Jurkat, Clone E6-1 (cell line): ENCODE results near the gene NDUFB10.
A peak's percentile ranks its signal among the peaks of the same experiment; 100 is the strongest.

Experiments
- DNase-seq: peaks from one replicate; pipeline ENCODE4 v3.0.0-alpha.2; 2011; ENCODE audit warnings: low read depth, low spot score
- H3K4me3 ChIP-seq: 2 replicates; pipeline ENCODE4 v1.5.1; 2011; ENCODE audit warnings: mild to moderate bottlenecking, low read length, control low read depth, moderate library complexity

NDUFB10 gene

GRCh38 chr16:1979271-1980029 lies 20.1 kb downstream of the NDUFB10 start:
- H3K4me3 ChIP-seq = no peak overlapping the region
- no peak for DNase-seq

DNA sequence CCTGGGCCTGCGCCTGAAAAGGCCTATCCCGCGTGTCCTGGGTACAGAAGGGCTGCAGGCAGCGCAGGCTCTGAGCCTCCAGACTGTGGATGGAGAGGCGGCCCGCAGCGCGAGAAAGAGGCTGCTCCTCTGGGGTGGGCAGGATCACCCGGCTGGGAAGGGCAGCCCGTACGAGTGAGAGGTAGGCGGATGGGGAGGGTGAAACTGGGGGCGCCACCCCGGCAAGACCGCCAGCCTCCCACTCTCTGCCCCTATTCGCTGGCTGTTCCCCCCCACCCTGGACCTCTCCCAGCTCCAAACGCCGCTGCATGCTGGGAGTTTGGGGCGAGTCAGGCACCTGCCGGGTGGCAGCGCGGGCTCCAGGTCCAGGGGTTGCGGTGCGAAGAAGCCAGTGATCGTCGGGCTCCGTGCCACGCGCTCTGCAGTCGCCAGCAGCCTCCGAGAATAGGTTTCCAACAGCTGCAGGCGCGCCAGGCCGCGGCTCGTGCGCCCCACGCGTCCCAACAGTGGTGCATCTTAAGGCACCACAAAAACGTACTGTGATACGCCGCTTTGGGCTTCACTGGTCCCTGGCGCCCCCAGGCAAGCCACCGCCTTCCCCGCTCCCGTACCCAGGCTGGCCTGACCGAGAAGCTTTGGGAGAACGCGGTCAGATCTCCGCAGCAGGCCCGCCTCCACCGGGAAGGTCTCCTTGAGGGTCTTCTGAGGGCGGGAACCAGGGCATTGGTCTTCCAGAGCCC lies 20.9 kb downstream of the NDUFB10 start:
- no peak overlapping the region for H3K4me3 ChIP-seq
- no peak for DNase-seq

- no peak for DNase-seq
- no peak overlapping the region for H3K4me3 ChIP-seq
Observed at GRCh38 chr16:1980770-1981087, 21.4 kb downstream of the NDUFB10 start.

GRCh38 chr16:1981398-1981836 lies 22.1 kb downstream of the NDUFB10 start, which contains the start of gene NOXO1:
NOXO1 (minus strand) TSS chr16:1981469; CDS start chr16:1981179, 290 bp downstream.
- H3K4me3 ChIP-seq = no peak within 1 kb of the TSS
- DNase-seq = no peak

DNA sequence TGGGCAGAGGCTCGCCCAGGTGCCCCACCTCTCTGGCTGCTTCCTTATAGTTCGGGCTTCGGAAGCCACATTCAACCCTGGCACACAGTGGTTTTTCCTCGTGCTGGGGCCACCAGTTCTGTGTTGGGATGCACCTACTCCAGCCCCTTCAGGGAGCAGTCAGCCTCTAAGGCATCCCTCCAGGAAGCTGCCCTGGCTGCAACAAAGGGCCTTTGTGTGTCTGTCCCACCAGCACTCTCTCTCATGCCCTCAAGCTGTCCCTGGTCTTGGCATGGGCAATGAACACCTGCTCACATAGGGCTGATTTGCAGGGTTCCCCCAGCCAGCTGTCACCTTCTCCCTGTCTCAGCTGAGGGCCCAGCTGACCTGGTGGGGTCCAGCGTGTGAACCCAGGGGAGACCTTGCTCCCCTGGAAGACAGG lies 22.7 kb downstream of the NDUFB10 start:
- H3K4me3 ChIP-seq = no peak overlapping the region

GRCh38 chr16:1982991-1983543 lies 23.7 kb downstream of the NDUFB10 start:
- peak overlapping the region; percentile 66 for H3K4me3 ChIP-seq

More for the DNA sequence above, 22.7 kb downstream of the NDUFB10 start:
- DNase-seq = no peak

DNA sequence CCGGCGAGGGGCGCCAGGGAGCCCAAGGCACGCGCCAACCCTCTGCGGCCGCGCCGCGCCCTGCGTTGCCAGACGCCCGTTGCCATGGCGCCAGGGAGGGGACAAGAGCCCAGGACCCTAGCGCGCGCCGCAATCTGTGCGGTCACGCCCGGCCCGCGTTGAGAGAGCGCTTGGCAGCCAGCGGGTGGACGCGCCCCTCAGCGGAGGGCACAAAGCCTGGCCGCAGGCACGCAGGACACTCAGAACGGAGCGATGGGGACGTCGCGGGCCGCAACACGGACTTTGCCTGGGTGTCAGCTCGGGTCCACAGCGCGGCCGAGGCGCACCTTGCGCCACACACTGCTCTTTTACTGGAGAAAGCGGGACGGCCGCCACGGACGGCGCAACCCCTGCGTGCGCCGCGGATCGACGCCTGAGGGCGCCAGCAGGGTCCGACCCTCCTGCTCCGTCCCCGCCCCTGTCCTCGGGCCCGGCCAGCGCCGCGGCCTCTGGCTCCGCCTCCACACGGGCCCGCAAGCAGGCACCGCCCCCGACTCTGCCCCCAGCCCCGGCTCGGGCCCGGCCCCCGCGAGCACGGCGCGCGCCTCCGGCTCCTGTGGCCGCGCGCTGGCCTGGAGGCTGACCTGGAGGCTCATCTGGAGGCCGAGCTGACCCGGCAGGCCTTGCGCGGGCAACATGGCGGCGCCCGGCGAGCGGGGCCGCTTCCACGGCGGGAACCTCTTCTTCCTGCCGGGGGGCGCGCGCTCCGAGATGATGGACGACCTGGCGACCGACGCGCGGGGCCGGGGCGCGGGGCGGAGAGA lies 24.4 kb downstream of the NDUFB10 start, which contains the start of gene GFER:
Gene GFER (plus strand): TSS at position 650 of the 803 bp plus-strand sequence. CDS start 26 bp downstream, at position 676.
- peak within 1 kb of the TSS; percentile 66 for H3K4me3 ChIP-seq

More at GRCh38 chr16:1982991-1983543, 23.7 kb downstream of the NDUFB10 start:
- DNase-seq = no peak

GRCh38 chr16:1984347-1985225 lies 25.2 kb downstream of the NDUFB10 start:
- no peak for DNase-seq
- peak overlapping the region; percentile 66 for H3K4me3 ChIP-seq

More for the DNA sequence above, 24.4 kb downstream of the NDUFB10 start, which contains the start of gene GFER:
- peak; percentile 35 for DNase-seq

GRCh38 chr16:1985466-1986150 lies 26.3 kb downstream of the NDUFB10 start:
- DNase-seq = no peak
- H3K4me3 ChIP-seq = no peak overlapping the region

DNA sequence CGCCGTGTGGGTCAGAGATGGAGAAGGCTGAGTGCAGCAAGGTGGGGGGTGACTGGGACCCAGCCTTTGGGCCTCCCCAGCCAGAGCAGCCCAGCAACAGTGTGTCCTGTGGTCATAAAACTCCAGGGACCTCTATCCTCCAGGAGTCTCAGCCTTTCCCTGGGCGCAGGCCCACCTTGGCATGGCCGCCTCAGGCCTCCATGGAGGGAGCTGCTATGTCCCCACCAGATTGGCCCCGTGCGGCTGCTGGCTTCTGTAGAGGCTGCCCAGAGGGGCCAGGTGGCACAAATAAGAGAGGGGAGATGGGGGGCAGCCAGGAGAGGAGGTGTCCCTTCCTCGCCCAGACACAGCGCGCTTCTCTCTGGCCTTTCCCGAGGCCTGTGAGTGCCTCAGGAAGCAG lies 27.9 kb downstream of the NDUFB10 start:
- H3K4me3 ChIP-seq = no peak overlapping the region

DNA sequence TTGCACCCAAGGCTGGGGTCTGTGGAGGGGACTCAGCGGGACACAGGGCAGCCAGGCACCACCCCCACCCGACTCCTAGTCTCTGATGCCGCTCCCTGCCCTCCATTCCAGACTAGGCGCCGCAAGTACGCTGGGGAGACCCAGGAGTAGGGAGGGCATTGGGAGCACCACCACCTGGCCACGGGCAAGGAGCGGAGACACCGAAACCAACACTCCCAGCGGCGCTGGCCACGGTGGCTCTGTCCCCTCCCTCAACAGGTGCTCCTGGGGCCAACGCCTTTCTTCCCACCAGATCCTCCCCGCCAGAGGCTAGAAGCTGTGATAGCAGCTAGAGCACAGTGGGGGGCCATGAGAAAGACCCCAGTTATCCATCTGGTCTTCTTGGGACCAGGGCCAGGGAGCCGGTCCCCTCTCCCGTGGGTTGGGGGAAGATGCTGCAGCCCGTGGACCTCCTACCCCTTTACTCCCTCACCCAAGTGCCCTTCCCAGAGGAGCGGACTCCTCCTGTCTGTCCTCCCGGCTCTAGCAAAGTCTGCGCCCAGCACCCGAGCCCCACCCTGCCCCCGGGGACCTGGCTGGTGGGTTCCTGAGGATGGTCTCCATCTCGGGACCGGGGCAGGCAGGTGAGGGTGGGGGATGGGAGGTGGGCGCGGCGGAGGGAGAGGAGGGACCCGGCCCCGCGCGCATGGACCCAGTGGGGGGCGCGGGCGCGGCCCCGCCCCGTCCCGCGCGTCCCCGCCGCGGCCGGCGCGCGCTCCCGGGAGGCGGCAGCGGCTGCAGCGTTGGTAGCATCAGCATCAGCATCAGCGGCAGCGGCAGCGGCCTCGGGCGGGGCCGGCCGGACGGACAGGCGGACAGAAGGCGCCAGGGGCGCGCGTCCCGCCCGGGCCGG lies 30.1 kb downstream of the NDUFB10 start, which contains the start of gene SYNGR3:
Gene SYNGR3 (plus strand): TSS at position 762 of the 892 bp plus-strand sequence. CDS start 133 bp downstream, outside the sequence.
- no peak within 1 kb of the TSS for H3K4me3 ChIP-seq
- DNase-seq = no peak

More for the DNA sequence above, 27.9 kb downstream of the NDUFB10 start:
- no peak for DNase-seq

DNA sequence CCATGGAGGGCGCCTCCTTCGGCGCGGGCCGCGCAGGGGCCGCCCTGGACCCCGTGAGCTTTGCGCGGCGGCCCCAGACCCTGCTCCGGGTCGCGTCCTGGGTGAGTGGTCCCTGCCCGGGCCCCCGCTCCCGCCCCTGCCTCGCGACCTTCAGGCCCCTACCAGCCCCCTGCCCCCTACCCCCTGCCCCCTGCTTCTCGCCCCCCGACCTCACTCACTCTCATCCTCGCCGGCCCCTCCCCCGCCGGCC lies 30.7 kb downstream of the NDUFB10 start:
- DNase-seq = no peak
- no peak overlapping the region for H3K4me3 ChIP-seq

- H3K4me3 ChIP-seq = no peak overlapping the region
- DNase-seq = no peak
Observed at GRCh38 chr16:1990351-1991134, 31.2 kb downstream of the NDUFB10 start.

DNA sequence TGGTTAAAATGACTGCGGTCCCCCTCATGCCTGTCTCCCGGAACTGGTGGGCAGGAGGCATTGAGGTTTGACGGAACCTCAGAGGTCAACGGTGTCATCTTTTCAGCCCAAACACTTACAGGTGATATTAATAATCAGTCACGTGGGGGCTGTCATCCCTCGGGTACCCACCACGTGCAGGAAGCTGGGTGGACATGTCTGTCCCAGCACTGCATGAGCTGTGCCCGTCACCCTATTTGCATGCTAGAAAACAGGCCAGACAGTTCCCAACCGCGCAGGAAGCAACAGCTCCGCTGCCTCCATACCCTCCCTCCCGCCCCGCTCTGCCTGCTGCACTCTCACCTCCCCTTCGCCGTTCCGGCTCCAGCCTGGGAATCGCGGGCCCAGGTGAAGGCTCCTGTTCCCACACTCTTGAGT lies 31.8 kb downstream of the NDUFB10 start:
- no peak overlapping the region for H3K4me3 ChIP-seq
- DNase-seq = no peak

GRCh38 chr16:1991588-1991947 lies 32.2 kb downstream of the NDUFB10 start:
- H3K4me3 ChIP-seq = peak overlapping the region; percentile 29; the same call in 1 of the 2 replicates
- no peak for DNase-seq
